Hematopoietic multipotent progenitor cell treated with erythropoietin and hydrocortisone succinate and interleukin-3 and kit ligand, for 15 days (in vitro differentiated cells): Measurements from ENCODE around the gene IFNLR1.

Experiments used
- DNase-seq: peaks from one replicate; pipeline ENCODE4 v3.0.0-alpha.2; 2015; ENCODE audit warnings: low spot score

IFNLR1 gene

GRCh38 chr1:24175033-24175755 is 11.9 kb downstream of the IFNLR1 start:
- no peak for DNase-seq

DNA sequence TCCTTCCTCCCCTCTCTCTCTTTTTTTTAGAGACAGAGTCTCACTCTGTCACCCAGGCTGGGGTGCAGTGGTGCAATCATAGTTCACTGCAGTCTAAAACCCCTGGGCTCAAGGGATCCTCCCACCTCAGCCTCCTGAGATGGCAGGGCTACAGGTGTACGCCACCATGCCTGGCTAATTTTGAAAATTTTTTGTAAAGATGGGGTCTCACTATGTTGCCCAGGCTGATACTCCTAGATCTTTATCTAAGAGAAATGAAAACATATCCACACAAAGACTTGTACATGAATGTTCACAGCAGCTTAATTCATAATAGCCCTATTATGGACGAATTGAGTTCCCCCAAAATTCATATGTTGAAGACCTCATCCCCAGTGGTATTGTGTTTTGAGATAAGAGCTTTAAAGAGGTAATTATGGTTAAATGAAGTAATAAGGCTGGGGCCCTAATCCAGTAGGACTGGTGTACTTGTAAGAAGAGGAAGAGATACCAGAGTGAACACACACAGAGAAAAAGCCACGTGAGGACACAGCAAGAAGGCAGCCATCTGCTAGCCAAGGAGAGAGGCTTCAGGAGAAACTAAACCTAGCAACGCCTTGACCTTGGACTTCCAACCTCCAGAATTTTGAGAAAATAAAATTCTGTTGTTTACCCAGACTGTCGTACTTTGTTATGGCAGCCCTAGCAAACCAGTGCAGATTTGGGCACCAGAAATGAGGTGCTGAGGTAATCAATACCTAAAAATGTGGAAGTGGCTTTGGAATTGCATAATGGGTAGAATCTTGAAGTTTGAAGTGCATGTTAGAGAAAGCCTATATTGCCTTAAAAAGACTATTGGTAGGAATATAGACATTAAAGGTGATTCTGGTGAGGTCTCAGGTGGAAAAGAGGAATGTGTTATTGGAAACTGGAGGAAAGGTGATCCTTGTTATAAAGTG is 13.2 kb downstream of the IFNLR1 start:
- no peak for DNase-seq

DNA sequence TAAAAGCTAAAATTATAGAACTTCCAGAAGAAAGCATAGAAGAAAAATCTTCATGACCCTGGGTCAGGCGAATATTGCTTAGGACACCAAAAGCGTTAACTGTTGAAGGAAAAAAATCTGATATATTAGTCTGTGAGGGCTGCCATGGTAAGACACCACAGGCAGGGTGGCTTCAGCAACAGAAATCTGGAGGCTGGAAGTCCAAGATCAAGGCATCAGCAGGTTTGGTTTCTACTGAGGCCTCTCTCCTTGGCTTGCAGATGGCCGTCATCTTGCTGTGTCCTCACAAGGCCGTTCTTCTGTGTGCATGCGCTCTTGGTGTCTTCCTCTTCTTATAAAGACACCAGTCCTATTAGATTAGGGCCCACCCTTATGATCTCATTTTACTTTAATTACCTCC is 14.5 kb downstream of the IFNLR1 start:
- DNase-seq, result no peak

DNA sequence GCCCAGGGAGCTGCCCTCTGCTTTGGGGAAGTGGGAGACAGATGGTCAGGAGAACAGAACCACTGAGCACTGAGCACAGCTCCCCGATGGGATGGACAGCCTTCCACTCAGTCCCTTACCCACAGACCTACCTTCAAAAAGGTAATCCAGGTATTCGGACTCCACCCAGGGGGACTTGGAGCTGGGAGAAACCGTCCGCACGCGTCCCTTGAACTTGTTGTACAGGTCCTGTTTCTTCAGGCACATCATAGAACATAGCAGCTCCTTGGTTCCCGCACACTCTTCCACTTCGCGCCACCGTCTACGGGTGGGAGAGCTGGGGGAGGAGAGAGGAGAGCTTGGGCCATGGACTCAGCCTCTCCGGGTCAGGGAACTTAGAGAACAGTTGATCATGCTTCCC is 17.8 kb downstream of the IFNLR1 start:
- DNase-seq, result no peak

DNA sequence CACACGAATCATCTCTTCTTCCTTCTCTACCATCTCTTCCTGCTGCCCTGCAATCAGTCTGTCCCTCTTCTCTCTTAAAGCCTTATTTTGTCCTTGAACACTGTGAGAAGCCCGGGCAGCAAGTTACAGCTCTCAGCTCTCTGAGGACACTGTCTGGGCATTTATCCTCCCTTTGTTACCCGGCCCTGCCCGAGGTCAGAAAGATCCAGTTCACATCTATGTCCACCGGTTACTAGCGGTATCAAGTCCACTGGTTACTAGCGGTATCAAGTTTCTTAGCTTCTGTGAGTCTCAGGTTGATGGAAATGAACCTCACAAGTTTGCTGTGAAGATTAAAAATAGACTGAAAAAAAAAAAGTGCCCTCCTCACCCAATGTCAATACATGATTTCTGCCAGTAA is 18.8 kb downstream of the IFNLR1 start:
- DNase-seq, result no peak

DNA sequence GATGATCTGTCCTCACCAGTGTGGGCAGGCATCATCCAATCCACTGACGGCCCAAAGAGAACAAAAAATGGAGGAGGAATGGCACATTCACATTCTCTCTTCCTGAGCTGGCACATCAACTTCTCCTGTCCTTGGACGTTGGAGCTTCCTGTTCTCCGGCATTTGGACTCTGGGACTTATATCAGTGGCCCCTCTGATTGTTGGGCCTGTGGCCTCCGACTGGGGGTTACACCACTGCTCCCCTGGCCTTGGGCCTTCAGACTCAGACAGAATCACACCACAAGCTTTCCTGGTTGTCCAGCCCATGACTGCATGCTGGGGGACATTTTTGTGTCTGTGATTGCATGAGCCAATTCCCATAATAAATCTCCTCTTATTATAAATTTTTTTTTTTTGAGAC is 20.1 kb downstream of the IFNLR1 start:
- no peak for DNase-seq

DNA sequence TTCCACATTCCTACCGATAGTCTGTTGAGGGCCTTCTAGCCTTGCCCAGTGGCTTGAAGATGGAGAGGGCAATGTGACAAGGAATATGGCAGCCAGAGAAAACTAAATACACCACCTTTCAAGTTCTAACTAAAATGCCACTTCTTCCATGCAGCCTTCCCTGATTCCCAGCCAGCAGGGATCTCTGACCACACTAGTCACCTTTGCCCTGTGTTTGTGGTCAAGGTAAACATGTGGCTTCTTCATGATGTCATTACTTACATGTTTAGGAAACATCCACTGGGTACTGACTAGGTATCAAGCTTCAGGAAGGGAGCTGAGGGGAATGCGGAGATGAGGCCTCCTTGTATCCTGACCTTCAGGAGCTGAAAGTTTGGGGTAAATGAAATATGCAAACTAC is 21.6 kb downstream of the IFNLR1 start:
- no peak for DNase-seq

- DNase-seq, result no peak
Observed at GRCh38 chr1:24164004-24164403, 23.1 kb downstream of the IFNLR1 start.

DNA sequence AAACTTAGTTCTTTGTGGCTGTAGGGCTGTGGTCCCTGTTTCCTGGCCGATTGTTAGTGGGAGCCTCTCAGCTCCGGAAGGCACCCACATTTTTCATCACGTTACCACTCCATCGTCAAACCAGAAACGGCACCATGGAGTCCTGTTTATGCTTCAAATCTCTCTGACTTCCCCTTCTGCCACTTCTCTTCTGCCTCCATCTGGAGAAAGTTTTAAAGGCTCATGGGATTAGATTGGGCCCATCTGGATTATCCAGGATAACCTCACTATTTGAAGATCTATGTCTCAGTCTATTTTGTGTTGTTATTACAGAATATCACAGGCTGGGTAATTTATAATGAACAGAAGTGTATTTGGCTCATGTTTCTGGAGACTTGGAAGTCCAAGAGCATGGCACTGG is 24.9 kb downstream of the IFNLR1 start:
- DNase-seq, result no peak

GRCh38 chr1:24161270-24161669 is 25.8 kb downstream of the IFNLR1 start:
- no peak for DNase-seq

DNA sequence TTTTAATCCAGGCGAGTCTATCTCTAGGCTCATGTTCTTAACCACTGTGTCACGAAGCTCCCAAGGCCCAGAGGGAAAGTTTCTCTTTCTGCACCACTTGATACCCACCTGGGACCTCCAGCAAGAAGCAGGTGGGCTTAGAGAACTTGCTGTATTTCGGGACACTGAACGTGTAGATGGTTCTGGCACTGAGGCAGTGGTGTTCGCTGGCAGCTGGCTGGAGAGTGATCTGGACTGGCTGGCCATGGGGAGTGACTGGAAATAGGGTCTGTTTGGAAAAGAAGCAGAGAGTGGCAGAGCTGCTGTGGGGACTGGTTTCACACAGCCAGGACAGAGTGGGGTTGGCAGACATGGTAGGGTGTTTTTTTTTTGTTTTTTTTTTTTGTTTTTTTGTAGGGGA is 27.7 kb downstream of the IFNLR1 start:
- DNase-seq, result no peak

GRCh38 chr1:24157918-24158481 is 29.1 kb downstream of the IFNLR1 start:
- DNase-seq, result no peak

- DNase-seq, result no peak
Observed at GRCh38 chr1:24156542-24157260, 30.4 kb downstream of the IFNLR1 start.

DNA sequence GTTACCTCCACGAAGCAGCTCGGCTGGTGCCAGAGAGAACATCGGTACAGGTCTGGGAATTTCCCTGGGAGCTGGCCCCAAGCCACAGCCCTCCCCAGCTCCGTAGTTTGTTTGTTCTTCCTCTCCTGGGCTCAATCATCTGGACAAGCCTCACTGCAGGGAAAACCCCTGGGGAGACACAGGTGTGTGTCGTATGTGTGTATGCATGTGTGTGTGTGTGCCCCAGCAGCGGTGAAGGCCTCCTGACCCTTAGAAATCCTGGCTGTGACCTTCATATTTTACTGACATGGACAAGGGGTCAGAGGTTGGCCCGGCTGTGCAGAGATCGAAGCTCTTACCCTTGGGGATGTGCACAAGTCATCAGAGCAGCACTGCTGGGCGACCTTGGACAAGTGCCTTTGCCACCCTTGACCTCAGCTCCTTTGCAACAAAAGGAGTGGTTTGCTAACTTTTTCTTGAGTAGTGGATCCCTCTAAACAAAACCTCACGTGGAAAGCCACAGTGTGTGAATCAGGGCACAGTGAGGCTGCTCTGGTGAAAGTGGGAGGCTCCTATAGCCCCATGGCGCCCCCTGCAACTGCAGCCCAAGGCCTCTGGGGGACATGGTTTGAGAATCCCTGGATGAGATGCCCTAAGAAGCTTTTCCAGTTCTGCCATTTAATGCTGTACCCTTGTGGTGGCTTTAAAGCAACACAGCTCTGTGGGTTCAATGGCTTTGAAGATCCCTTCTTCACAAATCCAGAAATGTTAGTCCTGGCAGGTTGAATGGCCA is 31.9 kb downstream of the IFNLR1 start:
- no peak for DNase-seq

DNA sequence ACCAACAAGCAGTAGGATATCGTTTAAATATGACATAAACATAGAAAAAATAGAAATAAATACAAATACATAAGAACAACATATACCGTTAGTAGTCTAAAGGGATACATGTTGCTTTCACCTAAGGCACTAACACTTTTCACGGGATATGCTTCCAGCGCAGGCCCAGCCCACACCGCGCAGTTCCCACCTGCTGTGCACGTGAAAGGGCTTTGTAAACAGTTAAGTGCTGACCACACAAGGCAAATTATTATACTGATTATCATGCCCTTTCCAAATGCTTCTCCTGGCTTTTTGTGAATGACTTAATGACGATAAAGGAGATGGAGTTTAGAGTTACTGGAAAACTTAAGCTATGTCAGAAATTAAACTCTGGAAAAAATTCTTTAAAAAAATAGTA is 32.9 kb downstream of the IFNLR1 start:
- no peak for DNase-seq

DNA sequence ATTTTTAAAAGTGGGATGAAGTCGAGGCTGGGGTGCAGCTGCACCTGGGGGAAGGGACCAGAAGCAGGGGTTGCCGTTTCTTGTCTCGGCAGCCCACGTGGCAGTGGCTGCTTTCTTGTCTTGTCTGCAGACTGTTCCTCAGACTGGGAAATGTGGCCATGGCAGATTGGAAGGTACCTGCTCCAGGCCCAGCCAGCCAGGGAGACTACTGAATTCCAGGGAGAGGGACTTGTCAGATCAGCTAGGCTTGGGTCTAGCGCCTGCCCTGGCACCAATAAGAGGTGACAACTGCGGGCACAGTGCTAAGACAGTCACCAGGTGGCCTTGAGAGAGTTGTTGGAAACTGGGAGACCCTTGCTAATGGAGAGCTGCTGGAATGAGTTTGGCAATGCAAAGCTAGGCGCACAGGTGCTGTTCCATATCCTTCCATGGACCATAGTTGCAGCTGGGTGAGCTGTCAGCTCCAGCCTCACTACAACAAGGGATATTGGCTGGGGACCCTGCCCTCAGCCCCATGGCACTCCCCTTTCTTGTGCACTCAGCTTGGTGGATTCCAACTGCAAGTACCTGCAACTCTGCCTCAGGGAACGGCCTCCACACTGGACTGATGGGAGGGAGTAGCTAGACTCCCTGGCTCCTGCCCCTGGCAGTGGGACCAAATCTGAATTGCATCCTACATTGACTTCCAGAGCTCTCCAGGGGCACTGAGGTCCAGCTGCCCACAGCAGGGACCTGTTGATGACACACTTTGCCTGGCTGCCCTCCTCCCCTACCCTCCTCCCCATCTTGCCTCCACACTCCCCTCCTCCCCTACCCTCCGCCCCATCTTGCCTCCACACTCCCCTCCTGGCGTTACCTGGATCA is 34.2 kb downstream of the IFNLR1 start:
- no peak for DNase-seq

GRCh38 chr1:24151175-24151533 is 35.9 kb downstream of the IFNLR1 start:
- no peak for DNase-seq

GRCh38 chr1:24150234-24151174 is 36.6 kb downstream of the IFNLR1 start:
- DNase-seq, result peak; percentile 79

DNA sequence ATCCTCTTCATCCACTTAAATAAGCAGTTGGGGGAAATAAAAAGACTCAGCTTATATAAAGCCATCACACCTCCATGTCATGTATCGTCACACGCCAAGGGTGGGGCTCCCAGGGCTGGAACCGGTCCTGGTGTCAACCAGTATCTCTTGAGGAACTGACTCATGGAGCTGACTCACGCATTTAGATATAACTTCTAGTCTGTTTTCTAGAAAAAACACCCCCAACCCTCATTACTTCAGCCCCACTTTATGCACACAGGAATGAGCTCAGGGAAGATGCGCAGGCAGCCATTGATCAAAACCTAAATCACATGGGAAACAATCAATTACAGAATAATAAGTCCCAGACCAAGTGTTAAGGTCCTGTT is 37.2 kb downstream of the IFNLR1 start:
- peak; percentile 60 for DNase-seq

DNA sequence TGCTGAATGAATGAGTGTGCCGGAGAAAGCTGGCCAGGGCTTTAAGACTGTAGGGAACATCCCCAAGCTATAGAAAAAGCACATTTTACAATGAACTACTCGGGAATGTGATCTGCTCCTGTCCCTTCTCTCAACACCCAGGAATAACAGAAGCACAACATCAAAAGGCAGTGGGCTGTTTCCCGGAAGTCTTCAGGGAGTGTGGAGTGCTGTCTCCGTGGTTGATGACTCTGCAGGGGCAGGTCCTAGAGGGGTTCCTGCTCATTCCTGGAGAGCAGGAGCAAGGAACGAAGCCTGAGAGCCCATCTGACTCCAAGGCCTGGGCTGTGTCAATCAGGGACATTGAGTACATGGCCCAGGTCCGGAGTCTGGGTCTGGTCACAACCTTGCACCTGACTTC is 39.3 kb downstream of the IFNLR1 start:
- no peak for DNase-seq
